Colon (tissue), 2 donors: Measurements from ENCODE around the gene CPHXL.

Source experiments
- FAIRE-seq: peaks from 2 replicates; lab custom pipeline; 2012; peaks lifted over from hg19 to GRCh38; lab: Jason Lieb, UNC
- donor health status: control.
- donor health status: control.

CPHXL gene

DNA sequence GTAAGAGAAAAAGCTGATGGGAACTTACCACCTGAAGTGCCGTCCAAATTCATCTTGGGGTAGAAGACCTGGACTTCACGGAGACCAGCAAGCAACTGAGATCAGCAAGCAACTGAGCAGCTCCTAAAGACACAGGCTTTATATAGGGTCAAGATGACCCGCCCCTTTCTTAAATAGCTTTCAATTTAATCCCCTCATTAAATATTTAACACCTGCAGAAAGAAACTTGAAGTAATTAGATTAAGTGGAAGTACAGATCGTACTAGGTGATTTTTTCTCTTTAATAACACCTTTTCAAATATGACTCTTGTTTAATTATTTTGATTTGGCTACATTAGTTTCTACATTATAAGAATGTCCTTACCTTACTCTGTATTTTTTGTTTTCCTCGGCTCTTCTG lies at the start of gene CPHXL:
Gene CPHXL (minus strand): TSS at position 101 of the 400 bp plus-strand sequence. CDS start 48 bp downstream, at position 53.
- FAIRE-seq = no peak

DNA sequence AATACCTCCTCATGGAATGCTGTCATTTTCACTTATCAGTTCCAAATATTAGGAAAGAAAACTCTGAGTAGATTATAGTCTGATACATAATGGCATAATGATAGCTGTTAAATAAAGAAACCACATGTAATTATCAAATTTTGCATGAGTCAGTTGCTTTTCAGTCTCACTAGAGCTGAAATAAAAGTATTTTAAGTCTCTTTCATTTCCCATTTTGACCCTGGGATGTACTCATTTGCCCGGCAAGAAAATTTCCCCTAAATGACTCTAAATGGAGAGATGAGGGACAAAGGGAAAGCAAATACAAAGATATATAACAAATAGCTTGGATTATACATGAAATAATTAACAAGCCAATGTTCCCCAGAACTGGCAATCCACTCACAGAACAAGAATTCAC lies 47.9 kb upstream of the CPHXL start:
- no peak for FAIRE-seq

DNA sequence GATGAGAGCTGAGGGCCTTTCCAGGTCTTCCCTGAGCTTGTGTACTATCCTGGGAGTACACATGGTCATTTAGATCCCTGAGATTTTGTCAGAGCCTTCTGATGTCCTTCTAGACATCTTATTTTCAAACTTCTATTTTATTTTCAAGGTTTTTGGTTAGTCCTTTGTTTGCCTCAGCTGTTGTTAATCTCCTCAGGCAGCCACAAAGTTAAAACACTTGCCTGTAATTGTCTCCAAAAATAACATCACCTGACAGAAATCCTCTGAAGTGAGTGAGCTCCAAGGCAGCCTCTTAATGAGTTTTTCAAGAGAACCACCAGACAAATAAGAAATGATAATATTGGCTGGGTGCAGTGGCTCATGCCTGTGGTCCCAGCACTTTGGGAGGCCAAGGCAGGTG lies 43.8 kb upstream of the CPHXL start:
- FAIRE-seq = no peak

DNA sequence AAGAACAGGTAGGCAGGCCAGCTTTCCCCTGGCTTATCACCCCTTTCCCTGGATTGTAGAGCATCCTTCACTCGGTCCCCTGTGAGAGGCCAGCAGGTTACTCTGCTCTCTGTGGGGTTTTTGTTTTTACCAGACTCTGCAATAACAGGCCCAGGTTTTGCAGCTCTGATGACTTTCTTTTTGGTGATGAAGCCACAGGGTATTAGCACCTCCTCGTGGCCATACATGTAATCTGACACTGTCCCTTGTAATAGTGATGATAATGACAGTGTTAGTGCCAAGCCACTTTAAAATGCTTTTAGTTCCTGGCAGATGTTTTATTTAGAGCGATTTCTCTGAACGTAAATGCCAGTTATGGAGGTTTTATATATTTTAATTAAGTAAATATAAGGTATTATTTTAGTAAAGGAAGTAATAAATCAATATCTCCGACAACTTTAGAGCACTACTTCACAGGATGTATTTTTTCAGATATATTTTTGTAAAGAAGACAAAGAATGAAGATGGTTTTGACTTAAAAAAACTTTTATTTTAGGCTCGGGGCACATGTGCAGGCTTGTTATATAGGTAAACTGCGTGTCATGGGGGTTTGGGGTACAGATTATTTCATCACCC lies 38.0 kb upstream of the CPHXL start:
- no peak for FAIRE-seq

DNA sequence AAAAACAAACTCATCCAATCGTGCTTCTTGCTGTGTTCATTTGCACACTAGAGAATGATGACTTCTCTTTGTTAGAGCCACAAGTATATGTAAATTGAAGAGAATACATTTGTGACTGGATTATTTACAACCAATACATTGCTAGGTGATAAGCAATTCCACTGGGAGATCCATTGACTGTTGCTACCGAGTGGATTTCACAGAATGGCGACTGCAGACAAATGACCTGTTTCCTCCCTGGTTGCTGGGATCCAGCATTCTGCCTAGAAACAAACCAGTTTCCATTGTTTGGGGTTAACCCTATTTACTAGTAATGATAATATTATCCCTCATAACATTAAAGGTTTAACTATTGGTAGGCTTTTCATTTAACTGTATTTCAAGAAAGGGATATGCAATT lies 36.9 kb upstream of the CPHXL start:
- no peak for FAIRE-seq

DNA sequence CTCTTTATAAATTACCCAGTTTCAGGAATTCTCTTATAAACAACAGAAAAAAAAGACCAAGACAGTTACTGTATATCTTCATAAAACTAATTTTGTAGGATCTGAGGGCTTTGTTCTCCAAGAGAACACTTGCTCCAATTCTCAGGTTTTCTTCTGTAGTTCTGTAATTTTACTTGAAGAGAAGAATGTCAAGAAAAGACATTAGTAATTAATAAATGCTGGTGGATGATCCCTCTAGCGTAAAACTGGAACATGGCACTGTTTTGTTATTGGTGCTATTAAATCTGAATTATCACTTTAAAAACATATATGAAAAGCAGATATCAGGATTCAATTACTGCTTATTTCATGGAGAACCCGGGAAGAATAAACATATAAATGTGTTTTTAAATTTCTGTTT lies 36.5 kb upstream of the CPHXL start:
- FAIRE-seq = no peak

DNA sequence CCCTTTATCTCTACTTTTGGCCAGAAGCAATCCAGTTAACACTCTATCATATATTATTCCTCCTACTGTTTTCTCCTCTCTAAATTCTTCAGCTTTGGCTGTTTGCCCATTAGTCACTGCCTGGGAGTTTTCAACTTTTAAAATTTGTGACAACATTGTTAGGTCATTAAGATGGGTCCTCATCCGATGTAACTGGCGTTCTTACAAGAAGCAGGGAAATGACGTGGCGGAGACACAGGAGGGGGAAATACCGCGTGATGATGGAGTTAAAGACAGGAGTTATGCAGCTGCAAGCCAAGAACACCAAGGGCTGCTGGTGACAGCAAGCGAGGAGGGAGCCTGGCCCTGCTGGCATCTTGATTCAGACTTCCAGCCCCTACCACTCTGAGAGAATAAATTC lies 34.8 kb upstream of the CPHXL start:
- FAIRE-seq = no peak

DNA sequence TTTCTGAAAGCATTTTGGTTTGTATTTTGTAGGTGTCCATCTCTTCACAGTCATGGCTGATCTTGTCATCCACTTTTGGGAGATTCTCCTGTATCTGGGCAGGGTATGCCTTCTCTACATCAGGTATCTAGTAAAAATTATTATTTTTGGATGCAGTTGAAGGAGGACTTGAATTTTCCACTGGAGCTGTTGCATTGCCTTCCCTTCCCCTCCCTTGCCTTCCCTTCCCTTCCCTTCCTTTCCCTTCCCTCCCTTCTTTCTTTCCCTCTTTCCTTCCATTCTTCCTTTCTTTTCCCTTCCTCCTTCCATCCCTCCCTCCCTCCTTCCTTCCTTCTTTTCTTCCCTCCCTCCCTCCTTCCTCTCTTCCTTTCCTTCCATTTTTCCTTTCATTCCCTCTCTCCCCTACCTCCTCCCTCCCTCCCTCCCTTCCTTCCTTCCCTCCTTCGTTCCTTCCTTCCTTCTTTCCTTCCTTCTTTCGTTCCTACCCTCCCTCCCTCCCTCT lies 33.8 kb upstream of the CPHXL start:
- no peak for FAIRE-seq

DNA sequence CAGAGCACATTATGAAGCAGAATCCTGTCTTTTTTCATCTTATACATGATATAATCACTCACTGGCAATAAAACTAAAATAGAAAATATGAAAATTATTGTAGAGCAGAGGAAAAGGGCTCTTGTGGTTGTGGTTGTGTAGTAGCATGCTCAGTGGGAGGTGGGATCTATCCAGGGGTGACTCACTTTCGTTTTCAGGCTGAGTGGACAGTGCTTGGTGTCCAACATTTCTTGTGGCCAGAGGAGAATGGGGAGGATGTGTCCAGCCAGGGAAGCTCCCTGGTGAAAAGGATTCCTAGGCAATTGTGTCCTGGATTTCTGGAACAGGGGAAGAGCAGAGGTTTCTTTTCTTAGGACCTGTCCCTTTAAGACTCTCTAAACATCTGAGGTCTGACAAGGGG lies 31.9 kb upstream of the CPHXL start:
- FAIRE-seq = no peak

DNA sequence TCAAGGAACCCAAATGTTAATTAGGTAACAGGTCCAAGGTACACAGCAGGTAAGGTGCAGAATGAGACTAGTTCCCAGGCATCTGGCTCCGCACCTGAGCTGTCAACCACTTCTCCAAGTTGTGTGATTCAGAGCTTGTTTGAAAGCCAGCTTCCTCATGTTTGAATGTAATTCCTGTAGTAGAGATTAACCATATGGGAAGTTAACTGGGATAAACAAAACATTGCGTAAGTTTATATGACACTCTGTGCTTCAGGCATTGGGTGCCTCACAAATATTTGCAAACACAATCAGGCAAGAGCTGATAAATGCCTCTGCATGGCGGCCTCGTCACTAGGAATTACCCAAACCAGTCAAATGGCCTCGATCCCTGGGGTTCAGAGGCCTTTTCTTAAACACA lies 27.9 kb upstream of the CPHXL start:
- FAIRE-seq = no peak

DNA sequence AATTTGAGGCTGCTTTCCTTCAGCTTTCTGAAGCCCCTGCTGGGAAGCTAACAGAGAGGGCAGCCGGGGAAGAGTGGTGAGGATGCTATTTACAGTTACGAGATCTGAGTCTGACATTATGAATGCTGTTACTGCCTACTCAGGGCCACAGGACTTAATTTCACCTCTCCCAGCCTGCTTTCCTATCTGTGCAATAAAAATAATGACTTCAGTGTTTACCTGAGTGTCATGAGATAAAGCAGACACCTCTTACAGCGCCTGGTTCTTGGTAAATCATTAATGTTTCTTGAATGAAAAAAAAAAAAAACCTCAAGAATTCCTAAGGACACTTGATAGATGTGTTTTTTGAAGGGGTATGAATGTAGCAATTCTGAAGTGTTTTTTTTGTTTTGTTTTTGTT lies 24.2 kb upstream of the CPHXL start:
- no peak for FAIRE-seq

DNA sequence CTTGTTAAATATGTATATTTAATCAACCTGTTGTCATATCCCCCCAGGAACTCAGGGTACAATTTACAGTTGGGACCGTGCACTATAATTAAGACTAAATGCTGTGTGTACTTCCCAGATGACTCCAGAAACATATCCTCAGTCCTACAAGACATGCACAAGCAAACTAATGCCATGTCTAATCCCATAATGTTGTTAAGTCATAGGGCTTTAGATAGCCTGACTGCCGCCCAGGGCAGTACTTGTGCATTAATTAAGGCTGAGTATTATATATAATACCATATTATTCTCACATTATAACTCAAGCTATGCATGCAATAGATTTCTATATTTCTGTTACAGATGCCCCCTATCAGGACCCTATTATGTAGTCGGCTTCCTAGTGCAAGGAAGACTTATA lies 20.1 kb upstream of the CPHXL start:
- no peak for FAIRE-seq

DNA sequence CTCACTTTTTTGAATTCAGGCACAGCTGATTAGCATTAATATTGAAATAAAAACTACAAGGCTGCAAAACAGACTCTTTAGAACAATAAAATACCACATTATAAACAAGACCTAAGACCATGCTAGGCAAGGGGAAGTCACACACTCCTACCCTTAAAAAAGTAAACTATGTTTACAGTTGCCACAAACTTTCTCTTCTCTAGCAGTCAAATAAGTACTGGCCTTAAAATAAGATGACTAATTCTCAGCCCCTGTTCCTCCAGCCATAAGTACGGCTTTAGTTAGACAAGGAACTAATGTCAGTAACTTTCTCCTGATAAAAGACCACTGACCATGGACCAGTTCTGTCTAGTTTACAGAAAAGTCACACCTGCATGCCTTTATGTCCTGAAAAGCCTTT lies 19.5 kb upstream of the CPHXL start:
- FAIRE-seq = no peak

DNA sequence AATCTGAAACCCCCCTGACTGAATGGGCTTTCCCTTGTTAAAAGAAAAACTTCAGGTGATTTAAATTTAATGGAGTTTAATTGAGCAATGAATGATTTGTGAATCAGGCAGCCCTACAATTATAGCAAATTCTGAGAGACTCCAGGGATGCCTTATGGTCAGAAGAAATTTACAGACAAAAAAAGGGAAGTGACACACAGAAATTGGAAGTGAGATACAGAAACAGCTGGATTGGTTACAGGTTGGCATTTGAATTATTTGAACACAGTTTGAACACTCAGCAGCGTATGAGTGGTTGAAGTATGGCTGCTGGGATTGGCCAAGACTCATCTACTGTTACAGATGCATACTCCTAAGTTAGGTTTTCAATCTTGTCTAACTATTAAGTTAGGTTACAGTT lies 19.0 kb upstream of the CPHXL start:
- FAIRE-seq = no peak

DNA sequence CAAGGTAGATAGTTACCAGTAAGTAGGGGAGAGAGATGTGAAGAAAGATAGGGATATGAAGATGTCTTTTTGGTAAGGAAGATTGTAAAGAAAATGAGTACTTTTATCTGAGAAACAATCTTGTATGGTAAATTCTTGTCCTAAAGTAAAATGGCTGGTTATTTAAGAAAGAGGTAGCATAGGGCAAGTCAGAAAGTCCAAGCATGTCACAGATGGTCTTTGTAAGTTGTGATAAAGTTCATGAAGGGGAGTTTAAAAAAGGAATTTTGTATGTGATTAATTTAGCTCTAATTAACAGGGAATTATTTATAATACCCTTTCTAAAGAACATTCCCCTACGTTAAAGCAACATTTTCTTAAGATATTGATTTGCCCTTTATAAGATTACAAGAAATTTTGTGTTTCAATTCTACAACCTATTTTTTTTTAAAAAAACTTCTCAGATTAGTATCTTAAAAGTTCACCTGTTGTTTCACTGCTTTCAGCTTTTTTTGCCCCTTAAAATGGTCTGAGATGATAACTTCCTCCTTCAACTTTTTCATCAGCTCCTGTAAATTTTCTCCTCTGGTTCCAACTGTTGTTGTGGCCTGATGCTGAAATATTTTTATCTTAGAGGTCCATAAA lies 16.2 kb upstream of the CPHXL start:
- no peak for FAIRE-seq

DNA sequence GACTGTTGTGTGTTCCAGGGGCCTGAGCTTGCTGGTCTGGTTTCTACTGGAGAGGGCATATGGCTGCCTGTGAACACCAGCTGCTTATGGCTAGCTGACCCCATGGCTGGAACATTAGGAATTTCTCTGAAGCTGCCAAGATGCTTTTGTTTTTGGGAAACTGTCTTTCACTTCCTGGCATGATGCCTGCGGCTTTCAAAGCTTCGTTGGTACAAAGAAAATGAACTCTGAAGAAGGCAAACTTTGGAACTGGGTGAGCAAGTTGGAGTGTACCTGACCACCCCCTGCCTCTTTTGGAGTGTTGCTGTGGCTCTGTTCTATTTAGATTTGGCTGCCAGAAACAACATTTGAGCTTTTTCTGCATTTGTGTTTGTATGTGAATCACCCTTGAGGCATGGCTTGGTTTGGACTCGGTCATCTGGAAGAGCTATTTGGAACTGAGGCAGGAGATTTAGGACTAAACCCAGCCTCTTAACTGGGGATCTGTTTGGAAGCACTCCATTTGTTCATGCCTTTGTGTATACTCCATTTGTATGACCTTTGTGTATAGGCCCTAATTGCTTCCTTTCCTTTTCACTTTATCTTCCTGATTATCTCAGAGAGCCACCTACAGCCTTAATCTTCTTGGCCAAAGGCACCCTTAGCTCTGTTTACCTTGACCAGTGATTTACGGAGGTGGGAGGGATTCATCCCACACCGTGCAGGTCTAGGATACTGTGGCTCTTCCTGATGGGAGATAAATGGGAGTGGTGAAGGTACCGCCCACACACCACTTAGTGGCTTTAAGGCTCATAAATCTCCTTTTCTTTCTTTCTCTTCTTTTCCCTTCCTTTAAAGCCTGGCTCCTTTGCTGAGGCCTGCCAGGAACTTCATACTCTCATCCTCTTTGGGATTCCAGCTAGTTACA lies 7.3 kb upstream of the CPHXL start:
- FAIRE-seq = no peak

DNA sequence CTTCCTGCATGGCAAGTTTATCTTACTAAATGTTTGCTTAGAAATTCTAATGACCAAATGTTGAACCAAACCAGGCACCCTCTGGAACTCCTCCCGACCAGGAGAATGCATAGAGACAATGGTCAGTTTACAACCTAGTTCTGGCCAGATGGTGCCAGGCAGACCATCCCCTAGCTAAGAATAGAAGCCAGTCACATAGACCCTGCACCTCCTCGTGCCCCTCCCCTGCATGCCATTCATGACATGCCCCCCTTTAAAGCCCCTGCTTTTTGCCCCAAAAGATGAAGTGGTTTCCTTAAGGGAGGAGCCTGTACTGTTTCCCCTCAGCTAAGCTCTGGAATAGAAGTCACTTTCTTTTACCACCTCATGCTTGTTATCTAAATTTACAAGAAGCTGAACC lies 6.6 kb upstream of the CPHXL start:
- FAIRE-seq = no peak

DNA sequence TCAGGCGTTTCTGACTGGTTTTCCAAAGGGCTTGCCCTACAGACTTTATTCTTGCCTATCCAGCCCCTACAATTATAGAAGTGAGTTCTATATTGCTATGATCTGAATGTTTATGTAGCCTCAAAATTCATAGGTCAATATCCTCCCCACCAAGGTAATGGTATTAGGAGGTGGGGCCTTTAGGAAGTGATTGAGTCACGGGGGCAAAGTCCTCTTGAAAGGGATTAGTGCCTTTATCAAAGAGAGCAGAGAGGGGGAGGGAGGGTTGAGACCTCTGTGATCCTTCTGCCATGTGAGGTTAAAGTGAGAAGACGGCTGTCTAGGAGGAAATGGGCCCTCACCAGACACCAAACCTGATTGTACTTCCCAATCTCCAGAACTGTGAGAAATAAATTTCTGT lies 931 bp upstream of the CPHXL start:
- no peak for FAIRE-seq

DNA sequence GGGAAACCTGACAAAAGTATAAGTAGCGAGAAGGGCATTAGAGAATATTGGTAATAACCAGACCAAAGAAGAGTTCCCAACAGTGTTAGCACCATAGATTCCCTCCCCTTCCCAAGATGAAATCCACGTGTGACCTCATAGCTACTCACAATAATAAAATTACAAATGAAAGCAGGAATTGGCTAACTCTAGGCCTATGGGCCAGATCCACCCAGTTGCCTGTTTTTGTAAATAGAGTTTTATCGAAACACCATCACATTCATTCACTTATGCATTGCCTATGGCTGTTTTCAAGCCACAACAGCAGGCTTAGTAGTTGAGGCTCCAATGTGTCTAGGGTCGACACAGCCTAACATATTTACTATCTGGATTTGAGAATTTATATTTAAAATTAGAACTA lies 7.8 kb downstream of the CPHXL start:
- FAIRE-seq = no peak

DNA sequence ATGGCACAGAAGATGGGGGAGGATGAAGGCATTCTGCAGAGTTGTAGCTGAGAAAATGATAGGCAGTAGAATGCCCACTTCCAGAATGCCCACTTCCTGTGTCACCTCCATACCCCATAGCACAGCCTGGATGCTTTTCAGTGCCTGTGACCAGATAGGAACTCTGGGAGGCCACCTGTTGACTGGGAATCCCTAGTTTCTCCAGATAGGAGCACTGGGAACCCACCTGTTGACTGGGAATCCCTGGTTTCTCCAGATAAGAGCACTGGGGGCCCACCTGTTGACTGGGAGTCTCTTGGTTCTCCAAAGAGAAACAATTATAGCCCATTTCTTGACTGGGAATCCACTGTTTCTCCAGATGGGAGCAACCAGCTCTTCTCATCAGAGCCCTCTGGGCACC lies 11.6 kb downstream of the CPHXL start:
- no peak for FAIRE-seq

DNA sequence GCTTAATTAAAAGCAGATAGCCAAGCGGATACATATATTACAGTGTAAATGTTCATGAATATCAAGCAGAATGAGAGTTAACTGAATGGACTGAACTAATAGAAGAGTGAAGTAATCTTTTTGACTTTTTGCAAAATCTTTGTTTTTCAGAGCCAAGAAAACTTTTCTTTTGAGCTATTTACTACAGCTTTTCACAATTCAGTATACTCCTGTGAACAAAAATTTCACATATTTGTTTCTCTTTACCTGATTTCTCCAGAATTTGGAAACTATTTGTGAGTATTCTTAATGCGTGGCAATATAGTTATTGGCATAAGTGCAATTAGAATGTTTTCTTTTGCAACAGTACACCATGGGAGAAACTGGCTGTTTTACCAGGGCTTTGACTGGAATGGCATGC lies 15.9 kb downstream of the CPHXL start:
- no peak for FAIRE-seq

DNA sequence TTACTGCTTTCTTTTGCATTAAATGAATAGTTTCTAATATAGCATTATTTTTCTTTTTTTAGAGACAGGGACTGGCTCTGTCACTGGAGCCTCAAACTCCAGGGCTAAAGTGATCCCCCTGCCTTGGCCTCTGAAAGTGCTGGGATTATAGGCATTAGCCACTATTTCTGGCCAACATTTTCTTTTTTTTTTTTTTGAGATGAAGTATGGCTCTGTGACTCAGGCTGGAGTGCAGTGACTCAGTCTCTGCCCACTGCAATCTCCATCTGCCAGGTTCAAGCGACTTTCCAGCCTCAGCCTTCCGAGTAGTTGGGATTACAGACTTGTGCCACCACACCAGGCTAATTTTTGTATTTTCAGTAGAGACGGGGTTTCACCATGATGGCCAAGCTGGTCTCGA lies 23.0 kb downstream of the CPHXL start:
- FAIRE-seq = no peak

DNA sequence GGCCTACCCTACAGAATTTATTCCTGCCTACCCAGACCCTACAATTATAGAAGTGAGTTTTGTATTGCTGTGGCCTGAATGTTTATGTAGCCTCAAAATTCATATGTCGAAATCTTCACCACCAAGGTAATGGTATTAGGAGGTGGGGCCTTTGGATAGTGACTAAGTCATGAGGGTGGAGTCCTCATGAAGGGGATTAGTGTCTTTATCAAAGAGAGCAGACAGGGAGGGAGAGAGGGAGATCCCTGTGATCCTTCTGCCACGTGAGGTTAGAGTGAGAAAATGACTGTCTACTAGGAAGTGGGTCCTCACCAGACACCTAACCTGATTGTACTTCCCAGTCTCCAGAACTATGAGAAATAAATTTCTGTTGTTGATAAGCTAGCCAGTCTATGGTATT lies 24.0 kb downstream of the CPHXL start:
- no peak for FAIRE-seq
